H9 (cell line): ENCODE results near the gene PMF1. TPM values are rescaled to one million over a fixed set of nuclear protein-coding genes. Genes with fewer than 3 reads are reported as not detected.

Experiments
- DNase-seq: peaks from one replicate; pipeline ENCODE4 v3.0.0-alpha.2; 2017
- H2AFZ ChIP-seq: one replicate; pipeline ENCODE4 v1.6.1; 2013; ENCODE audit warnings: mild to moderate bottlenecking, low read length, control low read depth, moderate library complexity
- H2AK5ac ChIP-seq: 2 replicates; pipeline ENCODE4 v1.6.1; 2013; ENCODE audit warnings: low read length, control low read depth, mixed read lengths; ENCODE audit not compliant: insufficient read length
- H2BK120ac ChIP-seq: one replicate; pipeline ENCODE4 v1.6.1; 2013; ENCODE audit warnings: low read depth, mild to moderate bottlenecking, low read length, control low read depth, inconsistent platforms; ENCODE audit not compliant: poor library complexity, severe bottlenecking
- H2BK12ac ChIP-seq: 2 replicates; pipeline ENCODE4 v1.6.1; 2013; ENCODE audit warnings: low read length, control low read depth, mixed read lengths, low read depth; ENCODE audit not compliant: insufficient read length
- H2BK15ac ChIP-seq: 2 replicates; pipeline ENCODE4 v1.6.1; 2013; ENCODE audit warnings: low read depth, low read length, control low read depth
- H2BK20ac ChIP-seq: one replicate; pipeline ENCODE4 v1.6.1; 2013; ENCODE audit warnings: low read depth, mild to moderate bottlenecking, low read length, control low read depth, inconsistent platforms; ENCODE audit not compliant: poor library complexity, severe bottlenecking
- H2BK5ac ChIP-seq: 2 replicates; pipeline ENCODE4 v1.6.1; 2013; ENCODE audit warnings: low read length, control low read depth, mixed read lengths; ENCODE audit not compliant: insufficient read length
- H3K14ac ChIP-seq: 2 replicates; pipeline ENCODE4 v1.6.1; 2013; ENCODE audit warnings: low read length, control low read depth; ENCODE audit not compliant: insufficient read depth
- H3K18ac ChIP-seq: 2 replicates; pipeline ENCODE4 v1.6.1; 2013; ENCODE audit warnings: low read depth, mild to moderate bottlenecking, mixed read lengths, low read length, control low read depth; ENCODE audit not compliant: insufficient read length
- H3K23ac ChIP-seq: 2 replicates; pipeline ENCODE4 v1.6.1; 2013; ENCODE audit warnings: low read length, control low read depth, mixed read lengths, low read depth; ENCODE audit not compliant: insufficient read length
- H3K23me2 ChIP-seq: 2 replicates; pipeline ENCODE4 v1.6.1; 2013; ENCODE audit warnings: low read depth, mild to moderate bottlenecking, mixed read lengths, low read length, control low read depth; ENCODE audit not compliant: insufficient read length, poor library complexity, severe bottlenecking
- H3K27ac ChIP-seq: 2 replicates; pipeline ENCODE4 v1.5.1; 2013; ENCODE audit warnings: low read length, control low read depth, mixed read lengths, low read depth; ENCODE audit not compliant: insufficient read length
- H3K27me3 ChIP-seq: 2 replicates; pipeline ENCODE4 v1.6.1; 2013; ENCODE audit warnings: low read length, control low read depth, inconsistent platforms; ENCODE audit not compliant: insufficient read depth
- H3K4ac ChIP-seq: 2 replicates; pipeline ENCODE4 v1.6.1; 2013; ENCODE audit warnings: low read depth, mild to moderate bottlenecking, control low read depth, inconsistent platforms, low read length, moderate library complexity
- H3K4me1 ChIP-seq: 2 replicates; pipeline ENCODE4 v1.6.1; 2013; ENCODE audit warnings: low read length, control low read depth, inconsistent platforms; ENCODE audit not compliant: insufficient read depth
- H3K4me2 ChIP-seq: 2 replicates; pipeline ENCODE4 v1.6.1; 2013; ENCODE audit warnings: low read length, control low read depth, mixed read lengths; ENCODE audit not compliant: insufficient read length, insufficient read depth
- H3K56ac ChIP-seq: 2 replicates; pipeline ENCODE4 v1.6.1; 2013; ENCODE audit warnings: low read depth, mild to moderate bottlenecking, mixed read lengths, low read length, control low read depth; ENCODE audit not compliant: insufficient read length
- H3K79me1 ChIP-seq: 2 replicates; pipeline ENCODE4 v1.6.1; 2013; ENCODE audit warnings: low read depth, mild to moderate bottlenecking, moderate library complexity, low read length, control low read depth, inconsistent platforms; ENCODE audit not compliant: insufficient read depth, poor library complexity, severe bottlenecking
- H3K79me2 ChIP-seq: 2 replicates; pipeline ENCODE4 v1.6.1; 2013; ENCODE audit warnings: low read length, control low read depth, inconsistent platforms; ENCODE audit not compliant: insufficient read depth
- H3K9ac ChIP-seq: 2 replicates; pipeline ENCODE4 v1.6.1; 2013; ENCODE audit warnings: low read length, control low read depth, mixed read lengths; ENCODE audit not compliant: insufficient read length; ENCODE audit errors: extremely low read depth
- H3K9me3 ChIP-seq: one replicate; pipeline ENCODE4 v1.6.1; 2013; ENCODE audit warnings: low read depth, low read length, inconsistent platforms; ENCODE audit not compliant: control insufficient read depth
- H3T11ph ChIP-seq: one replicate; pipeline ENCODE4 v1.6.1; 2013; ENCODE audit warnings: mild to moderate bottlenecking, low read length, control low read depth, inconsistent platforms
- H4K20me1 ChIP-seq: one replicate; pipeline ENCODE4 v1.6.1; 2013; ENCODE audit not compliant: control insufficient read depth, insufficient read length, insufficient read depth
- H4K5ac ChIP-seq: 2 replicates; pipeline ENCODE4 v1.6.1; 2013; ENCODE audit warnings: low read depth, mild to moderate bottlenecking, mixed read lengths, low read length, control low read depth; ENCODE audit not compliant: insufficient read length
- H4K8ac ChIP-seq: replicated peaks from 2 replicates; pipeline ENCODE4 v1.6.1; 2013; ENCODE audit warnings: low read length, control low read depth, mixed read lengths, low read depth; ENCODE audit not compliant: insufficient read length
- H4K91ac ChIP-seq: 2 replicates; pipeline ENCODE4 v1.6.1; 2013; ENCODE audit warnings: low read depth, mild to moderate bottlenecking, moderate library complexity, mixed read lengths, low read length, control low read depth; ENCODE audit not compliant: insufficient read length
- H3K27ac Mint-ChIP-seq, 3 experiments: 2 replicates in 2 of 3; 3 replicates in 1 of 3; pipeline ENCODE4 v1.8.0; 2020 to 2021; ENCODE audit warnings: mixed read lengths in 3 of 3, mild to moderate bottlenecking in 1 of 3, moderate library complexity in 1 of 3
- H3K27me3 Mint-ChIP-seq: 2 replicates; pipeline ENCODE4 v1.8.0; 2021; ENCODE audit warnings: low read depth, mild to moderate bottlenecking, moderate library complexity, mixed read lengths
- H3K36me3 Mint-ChIP-seq, 3 experiments: 2 replicates in 2 of 3; 3 replicates in 1 of 3; pipeline ENCODE4 v1.8.0; 2020 to 2021; ENCODE audit warnings: low read depth in 3 of 3, mixed read lengths in 3 of 3; ENCODE audit not compliant: insufficient read depth in 1 of 3
- H3K4me1 Mint-ChIP-seq, 2 experiments: 2 replicates each; pipeline ENCODE4 v1.8.0; 2020; ENCODE audit warnings: mixed read lengths in 2 of 2
- H3K4me3 Mint-ChIP-seq, 2 experiments: 2 replicates in 1 of 2; 3 replicates in 1 of 2; pipeline ENCODE4 v1.8.0; 2020 to 2021; ENCODE audit warnings: mild to moderate bottlenecking in 2 of 2, mixed read lengths in 2 of 2, moderate library complexity in 1 of 2
- H3K9me3 Mint-ChIP-seq, 2 experiments: 2 replicates in 1 of 2; 3 replicates in 1 of 2; pipeline ENCODE4 v1.8.0; 2020; ENCODE audit warnings: mild to moderate bottlenecking in 2 of 2, mixed read lengths in 2 of 2, moderate library complexity in 1 of 2
- WGBS: extraction: QIAGEN DNeasy Blood & Tissue Kit; methylation state at CpG from one replicate; pipeline ENCODE4 v1.1.7; 2013; ENCODE audit warnings: missing lambda C conversion rate, low lambda C conversion rate, mixed read lengths; ENCODE audit not compliant: insufficient read length; ENCODE audit errors: extremely low coverage; 5-methylcytosine and 5-hydroxymethylcytosine counted together
- total RNA-seq: library from RNA; stranded (reverse); gene quantifications from 2 replicates; pipeline ENCODE4 v1.2.1, GENCODE V29; 2021
- TF ChIP-seq, protein P1 (sequence below): fragments of 200-600 bp; sonication (generic); conservative IDR thresholded peaks from 3 replicates; pipeline ENCODE4 v1.8.0; 2021; ENCODE audit warnings: antibody characterized with exemption, mild to moderate bottlenecking

PMF1 gene
- total RNA-seq, 1 experiment from 2014 or later, result 136 TPM

DNA sequence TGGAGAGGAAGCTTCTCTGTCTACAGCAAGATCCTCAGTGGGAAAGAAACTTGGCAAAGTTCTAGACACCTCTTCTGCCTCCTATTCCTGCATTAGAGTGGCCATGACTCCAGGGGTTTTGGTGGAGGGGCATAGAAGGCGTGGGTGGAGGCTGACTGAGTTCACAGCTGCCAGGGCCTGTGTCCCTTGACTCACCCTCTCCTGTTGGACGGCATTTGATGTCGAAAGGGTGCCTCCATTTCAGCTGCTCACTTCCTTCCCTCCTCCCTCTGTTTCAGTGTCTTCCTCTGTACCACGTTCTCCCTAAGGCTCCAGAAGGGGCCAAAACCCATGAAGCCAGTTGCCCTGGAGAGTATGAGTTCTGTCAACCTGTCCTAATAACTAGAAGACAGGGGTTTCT, 72.0 kb downstream of the PMF1 start:
- 0 out of 5 replicates have a peak overlapping the region, but pooled peaks of 1 of the 2 experiments have one; percentile 42 for H3K4me3 Mint-ChIP-seq
- no peak overlapping the region for H2BK15ac ChIP-seq
- no peaks in the 10 kb centered on the region for H3K9me3 Mint-ChIP-seq
- no peak overlapping the region for H4K5ac ChIP-seq
- H4K8ac ChIP-seq, result no peak overlapping the region
- no peaks in the 10 kb centered on the region for H3K4me1 ChIP-seq
- H3K18ac ChIP-seq, result no peak overlapping the region
- H3K79me1 ChIP-seq, result no peaks in the 10 kb centered on the region
- no CpG with 5 or more reads among the region's 4 CpGs for WGBS
- no peak overlapping the region for H2AK5ac ChIP-seq
- H3K4me2 ChIP-seq, result no peak overlapping the region
- H2BK120ac ChIP-seq, result no peak overlapping the region
- H3T11ph ChIP-seq, result no peak overlapping the region
- H3K23me2 ChIP-seq, result peaks cover 12% of the 10 kb centered on the region
- no peak overlapping the region for H3K23ac ChIP-seq
- no peak overlapping the region for H3K56ac ChIP-seq
- H3K14ac ChIP-seq, result no peak overlapping the region
- H3K27ac ChIP-seq, result no peak overlapping the region
- H3K27me3 Mint-ChIP-seq, result no peaks in the 10 kb centered on the region; the same call in 1 of the 2 replicates
- no peak overlapping the region for H2BK5ac ChIP-seq
- no peak overlapping the region for H2BK12ac ChIP-seq
- no peak overlapping the region for H3K4ac ChIP-seq
- peaks cover 20% of the 10 kb centered on the region for H3K79me2 ChIP-seq
- H3K9ac ChIP-seq, result no peak overlapping the region
- no peak for DNase-seq
- TF ChIP-seq, protein P1, sequence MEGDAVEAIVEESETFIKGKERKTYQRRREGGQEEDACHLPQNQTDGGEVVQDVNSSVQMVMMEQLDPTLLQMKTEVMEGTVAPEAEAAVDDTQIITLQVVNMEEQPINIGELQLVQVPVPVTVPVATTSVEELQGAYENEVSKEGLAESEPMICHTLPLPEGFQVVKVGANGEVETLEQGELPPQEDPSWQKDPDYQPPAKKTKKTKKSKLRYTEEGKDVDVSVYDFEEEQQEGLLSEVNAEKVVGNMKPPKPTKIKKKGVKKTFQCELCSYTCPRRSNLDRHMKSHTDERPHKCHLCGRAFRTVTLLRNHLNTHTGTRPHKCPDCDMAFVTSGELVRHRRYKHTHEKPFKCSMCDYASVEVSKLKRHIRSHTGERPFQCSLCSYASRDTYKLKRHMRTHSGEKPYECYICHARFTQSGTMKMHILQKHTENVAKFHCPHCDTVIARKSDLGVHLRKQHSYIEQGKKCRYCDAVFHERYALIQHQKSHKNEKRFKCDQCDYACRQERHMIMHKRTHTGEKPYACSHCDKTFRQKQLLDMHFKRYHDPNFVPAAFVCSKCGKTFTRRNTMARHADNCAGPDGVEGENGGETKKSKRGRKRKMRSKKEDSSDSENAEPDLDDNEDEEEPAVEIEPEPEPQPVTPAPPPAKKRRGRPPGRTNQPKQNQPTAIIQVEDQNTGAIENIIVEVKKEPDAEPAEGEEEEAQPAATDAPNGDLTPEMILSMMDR, result no peak
- peaks cover 0 to 9% (median 3%) of the 10 kb centered on the region in 3 experiments; a peak in 3 of 7 replicates for H3K36me3 Mint-ChIP-seq
- no peak overlapping the region for H3K27ac Mint-ChIP-seq
- H2AFZ ChIP-seq, result no peak overlapping the region
- H3K9me3 ChIP-seq, result no peaks in the 10 kb centered on the region
- no peak overlapping the region for H4K91ac ChIP-seq
- peaks cover 24 to 29% of the 10 kb centered on the region in 2 experiments for H3K4me1 Mint-ChIP-seq
- H4K20me1 ChIP-seq, result no peaks in the 10 kb centered on the region
- H3K27me3 ChIP-seq, result no peaks in the 10 kb centered on the region; the same call in 1 of the 2 replicates
- H2BK20ac ChIP-seq, result no peak overlapping the region
